Esophagus mucosa (tissue), 1 donor: Measurements from ENCODE around the gene RPRD1A. TPM values are rescaled to one million over a fixed set of nuclear protein-coding genes. Genes with fewer than 3 reads are reported as not detected.
"Not testable (repeated sequence)": the region's sequence is repeated elsewhere in the genome, so short reads cannot be mapped to it uniquely, and the experiment has no call there.

Experiments used
- ATAC-seq: fragments of 200-7000 bp; cut with Tn5 transposase; one replicate; pipeline ENCODE4 v1.9.1; 2020
- total RNA-seq: library from RNA; stranded (reverse); gene quantifications from one replicate; pipeline ENCODE4 v1.2.4, GENCODE V29; 2023
- donor health status: DM: yes; HTN: yes; CAD: no.

The RPRD1A gene
- total RNA-seq, 1 donor from 2014 or later: 29.3 TPM

- not testable (repeated sequence) for ATAC-seq
Measured at GRCh38 chr18:36077764-36078163, 10.4 kb upstream of the RPRD1A start.

GRCh38 chr18:36075862-36076587 lies 8.7 kb upstream of the RPRD1A start:
- ATAC-seq: peak; percentile 98

- ATAC-seq: no peak
Measured at GRCh38 chr18:36074435-36074834, 7.1 kb upstream of the RPRD1A start.

- ATAC-seq: no peak
Measured at GRCh38 chr18:36073676-36074075, 6.3 kb upstream of the RPRD1A start.

- ATAC-seq: not testable (repeated sequence)
Measured at GRCh38 chr18:36072406-36072805, 5.0 kb upstream of the RPRD1A start.

- ATAC-seq: no peak
Measured at GRCh38 chr18:36066686-36067054, 689 bp downstream of the RPRD1A start.

- ATAC-seq: no peak
Measured at GRCh38 chr18:36066001-36066400, 1.4 kb downstream of the RPRD1A start.

- not testable (repeated sequence) for ATAC-seq
Measured at GRCh38 chr18:36064809-36065079, 2.6 kb downstream of the RPRD1A start.

- no peak for ATAC-seq
Measured at GRCh38 chr18:36064027-36064808, 3.1 kb downstream of the RPRD1A start.

- no peak for ATAC-seq
Measured at GRCh38 chr18:36058674-36059073, 8.7 kb downstream of the RPRD1A start.

GRCh38 chr18:36051760-36052159 lies 15.6 kb downstream of the RPRD1A start:
- no peak for ATAC-seq

- no peak for ATAC-seq
Measured at GRCh38 chr18:36050479-36050878, 16.9 kb downstream of the RPRD1A start.

GRCh38 chr18:36047521-36047920 lies 19.8 kb downstream of the RPRD1A start:
- no peak for ATAC-seq

GRCh38 chr18:36046898-36047297 lies 20.5 kb downstream of the RPRD1A start:
- ATAC-seq: no peak

- ATAC-seq: no peak
Measured at GRCh38 chr18:36045241-36045991, 21.9 kb downstream of the RPRD1A start.

GRCh38 chr18:36043153-36043552 lies 24.2 kb downstream of the RPRD1A start:
- no peak for ATAC-seq

GRCh38 chr18:36041146-36041545 lies 26.2 kb downstream of the RPRD1A start:
- ATAC-seq: no peak

GRCh38 chr18:36038102-36038663 lies 29.2 kb downstream of the RPRD1A start:
- no peak for ATAC-seq

GRCh38 chr18:36035253-36035652 lies 32.1 kb downstream of the RPRD1A start:
- ATAC-seq: no peak

- no peak for ATAC-seq
Measured at GRCh38 chr18:36034299-36034895, 33.0 kb downstream of the RPRD1A start.

GRCh38 chr18:36031903-36032302 lies 35.5 kb downstream of the RPRD1A start:
- no peak for ATAC-seq

GRCh38 chr18:36031407-36031806 lies 36.0 kb downstream of the RPRD1A start:
- ATAC-seq: no peak

GRCh38 chr18:36028859-36029258 lies 38.5 kb downstream of the RPRD1A start:
- no peak for ATAC-seq
